ENCODE measurements around the gene PCCA.

PCCA gene

GRCh38 chr13:100423375-100423774 lies 334.5 kb downstream of the PCCA start:
- Histone ChIP-seq H4K20me1 (ENCODE audit: insufficient read depth, low read length) (no peaks in the 10 kb centered on the region), H2AFZ (ENCODE audit: low read depth, low read length) (no peak overlapping the region), H3K9me3 (ENCODE audit: insufficient read depth, low read length, severe bottlenecking) (no peaks in the 10 kb centered on the region), H3K27me3 (ENCODE audit: insufficient read depth, low read length, poor library complexity) (no peaks in the 10 kb centered on the region), H3K79me2 (ENCODE audit: insufficient read depth, low read length) (no peaks in the 10 kb centered on the region), H3K36me3 (ENCODE audit: insufficient read depth, low read length) (no peaks in the 10 kb centered on the region), H3K4me1 (ENCODE audit: insufficient read depth, low read length) (no peaks in the 10 kb centered on the region), H3K27ac (ENCODE audit: low read length) (no peak overlapping the region), H3K9ac (ENCODE audit: low read depth, low read length) (no peak overlapping the region), H3K4me2 (ENCODE audit: insufficient read depth, low read length) (no peak overlapping the region), H3K4me3 (ENCODE audit: low read depth in 1 of 2, low read length in 2 of 2) (no peak overlapping the region)
- DNase-seq (no peak), ATAC-seq (ENCODE audit: insufficient read depth, low read depth) (no peak)
- TF ChIP-seq EZH2 (IDR thresholded peaks at IDR 0.05; ENCODE audit: borderline replicate concordance, low read depth, low read length, severe bottlenecking): no peak
- no peak for TF ChIP-seq CTCF (IDR thresholded peaks at IDR 0.05; ENCODE audit: borderline replicate concordance, extremely low read depth, low read length, poor library complexity, severe bottlenecking)

- no peak overlapping the region for H3K4me2 ChIP-seq (ENCODE audit: insufficient read depth, low read length)
- no peaks in the 10 kb centered on the region for H3K36me3 ChIP-seq (ENCODE audit: insufficient read depth, low read length)
- H3K9ac ChIP-seq (ENCODE audit: low read depth, low read length): no peak overlapping the region
- no peaks in the 10 kb centered on the region for H3K79me2 ChIP-seq (ENCODE audit: insufficient read depth, low read length)
- H3K27ac ChIP-seq (ENCODE audit: low read length): no peak overlapping the region
- no peaks in the 10 kb centered on the region for H4K20me1 ChIP-seq (ENCODE audit: insufficient read depth, low read length)
- no peaks in the 10 kb centered on the region for H3K27me3 ChIP-seq (ENCODE audit: insufficient read depth, low read length, poor library complexity)
- TF ChIP-seq EZH2 (IDR thresholded peaks at IDR 0.05; ENCODE audit: borderline replicate concordance, low read depth, low read length, severe bottlenecking) (no peak), CTCF (IDR thresholded peaks at IDR 0.05; ENCODE audit: borderline replicate concordance, extremely low read depth, low read length, poor library complexity, severe bottlenecking) (no peak)
- no peaks in the 10 kb centered on the region for H3K4me1 ChIP-seq (ENCODE audit: insufficient read depth, low read length)
- ATAC-seq (ENCODE audit: insufficient read depth, low read depth): no peak
- H3K4me3 ChIP-seq (ENCODE audit: low read depth in 1 of 2, low read length in 2 of 2): no peak overlapping the region
- no peak overlapping the region for H2AFZ ChIP-seq (ENCODE audit: low read depth, low read length)
- no peaks in the 10 kb centered on the region for H3K9me3 ChIP-seq (ENCODE audit: insufficient read depth, low read length, severe bottlenecking)
- no peak for DNase-seq
These were observed 340.1 kb downstream of the PCCA start for GRCh38 chr13:100428986-100429385.

- Histone ChIP-seq H3K9me3 (ENCODE audit: insufficient read depth, low read length, severe bottlenecking) (no peaks in the 10 kb centered on the region), H4K20me1 (ENCODE audit: insufficient read depth, low read length) (no peaks in the 10 kb centered on the region), H3K27me3 (ENCODE audit: insufficient read depth, low read length, poor library complexity) (no peaks in the 10 kb centered on the region), H2AFZ (ENCODE audit: low read depth, low read length) (no peak overlapping the region), H3K27ac (ENCODE audit: low read length) (no peak overlapping the region), H3K4me2 (ENCODE audit: insufficient read depth, low read length) (no peak overlapping the region), H3K9ac (ENCODE audit: low read depth, low read length) (no peak overlapping the region), H3K4me1 (ENCODE audit: insufficient read depth, low read length) (no peaks in the 10 kb centered on the region), H3K4me3 (ENCODE audit: low read depth in 1 of 2, low read length in 2 of 2) (no peak overlapping the region), H3K36me3 (ENCODE audit: insufficient read depth, low read length) (no peaks in the 10 kb centered on the region), H3K79me2 (ENCODE audit: insufficient read depth, low read length) (no peaks in the 10 kb centered on the region)
- ATAC-seq (ENCODE audit: insufficient read depth, low read depth) (0 out of 3 replicates have a peak, but pooled peaks have one; percentile 24), DNase-seq (no peak)
- TF ChIP-seq CTCF (IDR thresholded peaks at IDR 0.05; ENCODE audit: borderline replicate concordance, extremely low read depth, low read length, poor library complexity, severe bottlenecking) (no peak), EZH2 (IDR thresholded peaks at IDR 0.05; ENCODE audit: borderline replicate concordance, low read depth, low read length, severe bottlenecking) (no peak)
These were observed 343.7 kb downstream of the PCCA start for GRCh38 chr13:100432611-100433010.

- ATAC-seq (ENCODE audit: insufficient read depth, low read depth): no peak
- H3K27ac ChIP-seq (ENCODE audit: low read length): no peak overlapping the region
These were observed 344.6 kb downstream of the PCCA start for GRCh38 chr13:100433475-100433874.

More at GRCh38 chr13:100433475-100433874, 344.6 kb downstream of the PCCA start:
- no peak overlapping the region for H2AFZ ChIP-seq (ENCODE audit: low read depth, low read length)
- no peaks in the 10 kb centered on the region for H4K20me1 ChIP-seq (ENCODE audit: insufficient read depth, low read length)
- no peaks in the 10 kb centered on the region for H3K27me3 ChIP-seq (ENCODE audit: insufficient read depth, low read length, poor library complexity)
- H3K9ac ChIP-seq (ENCODE audit: low read depth, low read length): no peak overlapping the region
- H3K79me2 ChIP-seq (ENCODE audit: insufficient read depth, low read length): no peaks in the 10 kb centered on the region
- no peak for DNase-seq
- no peaks in the 10 kb centered on the region for H3K4me1 ChIP-seq (ENCODE audit: insufficient read depth, low read length)
- no peak for TF ChIP-seq CTCF (IDR thresholded peaks at IDR 0.05; ENCODE audit: borderline replicate concordance, extremely low read depth, low read length, poor library complexity, severe bottlenecking)
- TF ChIP-seq EZH2 (IDR thresholded peaks at IDR 0.05; ENCODE audit: borderline replicate concordance, low read depth, low read length, severe bottlenecking): no peak
- no peak overlapping the region for H3K4me2 ChIP-seq (ENCODE audit: insufficient read depth, low read length)
- no peak overlapping the region for H3K4me3 ChIP-seq (ENCODE audit: low read depth in 1 of 2, low read length in 2 of 2)
- H3K9me3 ChIP-seq (ENCODE audit: insufficient read depth, low read length, severe bottlenecking): no peaks in the 10 kb centered on the region
- no peaks in the 10 kb centered on the region for H3K36me3 ChIP-seq (ENCODE audit: insufficient read depth, low read length)

Data from DND-41 (cell line).